Pancreas (tissue), 10 donors: Measurements from ENCODE around the gene ZNF668. TPM values are rescaled to one million over a fixed set of nuclear protein-coding genes. Genes with fewer than 3 reads are reported as not detected.

Experiments used
- ATAC-seq, 4 donors: fragments of 200-7000 bp; cut with Tn5 transposase; one replicate each; pipeline versions ENCODE4 v1.8.0 to v1.9.1; 2020; ENCODE audit warnings: mild to moderate bottlenecking in 4 of 4, moderate library complexity in 4 of 4
- DNase-seq, 6 donors: peaks; one replicate each; pipeline ENCODE4 v3.0.0-alpha.2; 2020
- FAIRE-seq: peaks from 2 replicates; lab custom pipeline; 2012; peaks lifted over from hg19 to GRCh38; lab: Jason Lieb, UNC
- H3K27ac ChIP-seq, 4 donors: fragments of 200-600 bp; sonication (generic); 1 replicate in 3 of 4; 2 replicates in 1 of 4; pipeline versions ENCODE4 v1.5.0 to v1.8.0; 2020
- H3K27me3 ChIP-seq, 4 donors: fragments of 200-600 bp; one replicate each; pipeline ENCODE4 v1.8.0; 2021
- H3K36me3 ChIP-seq, 3 donors: fragments of 200-600 bp; sonication (generic) in 1 of 3; one replicate each; pipeline versions ENCODE4 v1.5.0 to v1.8.0; 2020 to 2021
- H3K4me1 ChIP-seq, 3 donors: fragments of 200-600 bp; one replicate each; pipeline ENCODE4 v1.8.0; 2021
- H3K4me3 ChIP-seq, 4 donors: fragments of 200-600 bp; sonication (generic) in 2 of 4; one replicate each; pipeline versions ENCODE4 v1.5.0 to v1.8.0; 2020 to 2021
- H3K9me3 ChIP-seq, 4 donors: fragments of 200-600 bp; one replicate each; pipeline ENCODE4 v1.8.0; 2021
- CTCF ChIP-seq, 4 donors: fragments of 200-600 bp; sonication (generic) in 3 of 4; IDR thresholded peaks; one replicate each; pipeline versions ENCODE4 v1.5.0 to v1.8.0; 2021; ENCODE audit warnings: antibody characterized with exemption in 4 of 4
- WGBS, 2 donors: extraction: QIAGEN DNeasy Blood & Tissue Kit; methylation state at CpG; one replicate each; pipeline ENCODE4 v1.1.7; 2013; 5-methylcytosine and 5-hydroxymethylcytosine counted together
- intact Hi-C, 3 donors: fragments of 100-400 bp; cut with DNase I; formaldehyde crosslinking; loops; one replicate each; pipeline versions ENCODE4 v1.11.1 to v1.14.2; 2022
- polyA plus RNA-seq, 2 donors: library from polyadenylated mRNA; stranded (reverse); fragments of 200-250 nt; gene quantifications; one replicate each; pipeline ENCODE4 v1.2.3, GENCODE V29; 2013
- total RNA-seq, 6 donors: library from RNA; stranded (reverse); fragmentation: NEBNext Ultra II Directional in 4 of 6; extraction: Animal tissue kit (Norgen Biotek cat#: 25700) in 4 of 6; gene quantifications; one replicate each; pipeline versions ENCODE4 v1.2.1 to v1.2.4, GENCODE V29; 2021 to 2023
- donor health status: healthy with polysubstance abuse.
- donor health status: DM: no; HTN: no; CAD: no; lungs with moderate emphysema.
- donor health status: DM: no; HTN: no; CAD: no.
- donor health status: control.
- donor health status: control.
- donor health status: Bipolar disorder and iron deficiency.
- donor health status: DM: yes; HTN: yes; CAD: no.
- donor health status: DM: no; HTN: no; CAD: no.
- donor health status: DM: no; HTN: no; CAD: no.
- donor health status: DM: yes; HTN: yes; CAD: no.

ZNF668 gene
- total and polyA plus RNA-seq, 8 donors = 1.5 to 6.4 (median 3.6) TPM

DNA sequence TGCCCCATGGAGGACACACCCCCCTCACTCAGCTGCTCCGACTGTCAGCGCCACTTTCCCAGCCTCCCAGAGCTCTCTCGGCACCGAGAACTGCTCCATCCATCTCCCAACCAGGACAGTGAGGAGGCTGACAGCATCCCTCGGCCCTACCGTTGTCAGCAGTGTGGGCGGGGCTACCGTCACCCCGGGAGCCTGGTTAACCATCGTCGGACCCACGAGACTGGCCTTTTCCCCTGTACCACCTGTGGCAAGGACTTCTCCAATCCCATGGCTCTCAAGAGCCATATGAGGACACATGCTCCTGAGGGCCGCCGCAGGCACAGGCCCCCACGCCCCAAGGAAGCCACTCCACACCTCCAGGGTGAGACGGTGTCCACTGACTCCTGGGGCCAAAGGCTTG lies 2.3 kb upstream of the ZNF668 start:
- no peak for TF ChIP-seq CTCF (IDR thresholded peaks at IDR 0.05)
- Histone ChIP-seq H3K36me3 (peaks cover 0 to 45% (median 24%) of the 10 kb centered on the region in 3 donors), H3K27me3 (no peaks in the 10 kb centered on the region), H3K27ac (no peak overlapping the region), H3K9me3 (no peaks in the 10 kb centered on the region), H3K4me1 (peaks cover 0 to 12% (median 5%) of the 10 kb centered on the region in 3 donors), H3K4me3 (no peak overlapping the region)
- FAIRE-seq (no peak), DNase-seq (peak in 2 of 6 donors; percentile 18 to 33), ATAC-seq (no peak)
- 64 to 66% methylated on average over 16 of the region's 16 CpGs for WGBS, 2 donors
- intact Hi-C loops = no loop called here

- Histone ChIP-seq H3K9me3 (no peaks in the 10 kb centered on the region), H3K4me1 (peaks cover 0 to 12% (median 5%) of the 10 kb centered on the region in 3 donors), H3K27ac (peak overlapping the region; percentile 56 to 90 (median 83)), H3K36me3 (peaks cover 0 to 34% (median 14%) of the 10 kb centered on the region in 3 donors), H3K27me3 (no peaks in the 10 kb centered on the region), H3K4me3 (peak overlapping the region; percentile 65 to 100 (median 90))
- no peak for ATAC-seq
- 0 to 1% methylated on average over 7 of the region's 7 CpGs for WGBS, 2 donors
- intact Hi-C loops = no loop called here
- FAIRE-seq = no peak
- no peak for TF ChIP-seq CTCF (IDR thresholded peaks at IDR 0.05)
- DNase-seq = no peak
Measured at GRCh38 chr16:31074814-31075183, 759 bp upstream of the ZNF668 start.

DNA sequence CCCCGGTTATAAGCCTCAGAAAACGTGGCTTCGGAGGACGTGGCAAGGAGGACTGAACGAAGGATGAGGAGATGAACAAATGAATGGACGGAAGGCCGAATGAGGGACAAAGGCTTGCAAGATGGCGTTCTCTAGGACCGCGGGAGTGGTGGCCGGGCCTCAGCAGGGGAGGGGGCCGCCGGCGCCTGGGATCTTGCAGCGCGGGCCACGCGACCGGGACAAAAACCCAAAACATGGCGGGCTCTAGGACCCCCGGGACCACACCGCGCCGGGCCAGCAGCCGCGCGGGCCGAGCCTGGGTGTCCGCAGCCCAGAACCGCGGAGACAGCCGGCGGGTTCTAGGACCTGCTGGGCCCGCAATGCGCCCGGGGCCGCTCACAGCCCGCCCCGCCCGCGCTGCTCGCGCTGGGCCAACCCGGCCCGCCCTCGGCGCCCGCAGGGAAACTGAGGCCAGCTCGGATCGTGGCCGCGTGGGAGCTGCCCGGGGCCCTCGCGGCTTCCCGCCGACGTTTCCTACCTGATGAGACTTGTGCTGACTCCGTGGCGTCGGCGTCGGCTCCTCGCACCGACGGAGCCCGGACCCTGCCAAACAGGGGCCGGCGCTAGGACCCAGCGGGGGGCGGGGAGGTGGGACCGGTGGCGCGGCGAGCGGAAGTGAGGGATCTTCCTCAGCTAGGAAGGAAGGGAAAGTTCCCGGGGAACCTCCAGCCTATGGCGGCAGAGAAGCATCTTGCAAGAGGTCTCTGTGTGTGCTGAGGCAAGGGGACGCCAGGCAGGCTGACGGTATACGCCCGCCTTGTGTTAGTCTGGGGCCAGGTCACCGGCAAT lies 684 bp downstream of the ZNF668 start:
- ATAC-seq (peak; percentile 88 to 93 (median 89)), DNase-seq (peak; percentile 88 to 94 (median 92)), FAIRE-seq (no peak)
- Histone ChIP-seq H3K4me1 (peaks cover 0 to 12% (median 5%) of the 10 kb centered on the region in 3 donors), H3K4me3 (peak overlapping the region; percentile 65 to 100 (median 90)), H3K27ac (peak overlapping the region; percentile 56 to 90 (median 83)), H3K36me3 (peaks cover 0 to 19% (median 12%) of the 10 kb centered on the region in 3 donors), H3K27me3 (no peaks in the 10 kb centered on the region), H3K9me3 (no peaks in the 10 kb centered on the region)
- intact Hi-C loops = no loop called here
- 0% methylated on average over 74 to 83 of the region's 83 CpGs for WGBS, 2 donors
- no peak for TF ChIP-seq CTCF (IDR thresholded peaks at IDR 0.05)

DNA sequence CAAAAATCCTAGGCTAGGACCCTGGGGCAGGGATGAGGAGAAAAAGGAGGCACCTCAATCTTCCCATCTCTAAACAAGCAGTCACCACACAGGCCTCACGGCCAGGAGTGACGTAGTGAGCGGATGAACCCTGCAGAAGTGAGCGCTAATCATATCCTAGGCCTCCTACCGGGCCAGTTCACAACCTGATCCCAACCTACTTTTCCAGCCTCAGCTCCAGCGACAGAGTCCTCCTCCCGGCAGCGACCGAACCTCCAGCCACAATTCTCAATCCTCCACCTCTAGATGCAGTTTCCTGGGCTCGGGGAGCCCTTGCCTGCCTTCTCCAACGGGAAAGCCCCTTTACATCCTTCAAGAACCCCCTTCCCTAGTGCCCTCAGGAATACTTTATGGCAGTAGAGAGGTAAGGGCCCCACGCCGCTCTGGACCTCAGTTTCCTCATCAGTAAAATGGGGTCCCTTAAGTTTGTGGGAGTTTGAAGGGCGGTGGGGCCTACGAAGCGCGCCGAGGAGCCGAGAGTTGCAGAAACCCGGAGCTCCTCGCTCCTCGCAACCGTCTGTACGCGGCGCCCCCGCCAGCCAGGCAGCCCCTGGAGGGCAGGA lies 1.4 kb downstream of the ZNF668 start:
- Histone ChIP-seq H3K27ac (peak overlapping the region in 3 of 4 donors; percentile 82 to 90 (median 84)), H3K36me3 (peaks cover 0 to 13% (median 7%) of the 10 kb centered on the region in 3 donors), H3K4me1 (peaks cover 0 to 12% (median 5%) of the 10 kb centered on the region in 3 donors), H3K27me3 (no peaks in the 10 kb centered on the region), H3K9me3 (no peaks in the 10 kb centered on the region), H3K4me3 (peak overlapping the region; percentile 65 to 100 (median 90))
- 2 to 3% methylated on average over 27 of the region's 27 CpGs for WGBS, 2 donors
- no peak for FAIRE-seq
- peak in 2 of 6 donors; percentile 23 to 29 for DNase-seq
- intact Hi-C loops = no loop called here
- no peak for TF ChIP-seq CTCF (IDR thresholded peaks at IDR 0.05)
- no peak for ATAC-seq
